HepG2 (cell line): Measurements from ENCODE around the gene NOTUM. TPM values are rescaled to one million over a fixed set of nuclear protein-coding genes. Genes with fewer than 3 reads are reported as not detected.

Experiments
- CEBPG ChIP-seq: IDR thresholded peaks from 2 replicates; pipeline ENCODE4 v1.6.1; 2016
- GABPB1 ChIP-seq: IDR thresholded peaks from 2 replicates; pipeline ENCODE4 v1.6.1; 2016; ENCODE audit warnings: mild to moderate bottlenecking, missing genetic modification reagents, moderate library complexity, missing compliant biosample characterization
- GLI4 ChIP-seq: sonication (generic); formaldehyde crosslinking; IDR thresholded peaks from 2 replicates; pipeline ENCODE4 v1.5.1; 2020; ENCODE audit warnings: missing genetic modification reagents, mild to moderate bottlenecking, moderate library complexity, borderline replicate concordance
- HNF1A ChIP-seq, 2 experiments: sonication (generic) in 1 of 2; formaldehyde crosslinking in 1 of 2; IDR thresholded peaks; 2 replicates each; pipeline versions ENCODE4 v1.4.0 to v1.6.1; 2016 to 2020; ENCODE audit warnings: borderline replicate concordance in 1 of 2, low read depth in 1 of 2, mild to moderate bottlenecking in 1 of 2, missing genetic modification reagents in 1 of 2
- KLF6 ChIP-seq: IDR thresholded peaks from 2 replicates; pipeline ENCODE4 v1.8.0; 2016; ENCODE audit warnings: missing biosample characterization, missing genetic modification reagents
- MTA1 ChIP-seq: sonication (generic); formaldehyde crosslinking; IDR thresholded peaks from 2 replicates; pipeline ENCODE4 v1.4.0; 2020; ENCODE audit warnings: missing genetic modification reagents, mild to moderate bottlenecking, borderline replicate concordance
- MXD3 ChIP-seq: IDR thresholded peaks from 2 replicates; pipeline ENCODE4 v1.6.1; 2016; ENCODE audit warnings: mild to moderate bottlenecking, missing biosample characterization, missing genetic modification reagents
- PHB2 ChIP-seq: fragments of 450-650 bp; IDR thresholded peaks from 2 replicates; pipeline ENCODE4 v1.6.1; 2018; ENCODE audit not compliant: partially characterized antibody
- RNF2 ChIP-seq: fragments of 450-650 bp; conservative IDR thresholded peaks from 2 replicates; pipeline ENCODE4 v1.6.1; 2016; ENCODE audit warnings: low read depth
- SOX6 ChIP-seq, 2 experiments: fragments of 450-650 bp in 1 of 2; sonication (generic) in 1 of 2; formaldehyde crosslinking in 1 of 2; IDR thresholded peaks; 2 replicates each; pipeline versions ENCODE4 v1.4.0 to v1.6.1; 2017 to 2020; ENCODE audit warnings: antibody characterized with exemption in 1 of 2, mild to moderate bottlenecking in 1 of 2, missing genetic modification reagents in 1 of 2
- TBX2 ChIP-seq: sonication (generic); formaldehyde crosslinking; IDR thresholded peaks from 2 replicates; pipeline ENCODE4 v1.5.0; 2020; ENCODE audit warnings: missing genetic modification reagents, mild to moderate bottlenecking, borderline replicate concordance
- ZMAT3 ChIP-seq: sonication (generic); formaldehyde crosslinking; conservative IDR thresholded peaks from 2 replicates; pipeline ENCODE4 v1.7.0; 2021; ENCODE audit warnings: missing genetic modification reagents
- ZNF326 ChIP-seq: sonication (generic); formaldehyde crosslinking; IDR thresholded peaks from 2 replicates; pipeline ENCODE4 v1.4.0; 2020; ENCODE audit warnings: missing genetic modification reagents, borderline replicate concordance
- ZNF616 ChIP-seq: sonication (generic); formaldehyde crosslinking; IDR thresholded peaks from 2 replicates; pipeline ENCODE4 v1.5.0; 2020; ENCODE audit warnings: low read depth, mild to moderate bottlenecking, missing genetic modification reagents
- ZNF672 ChIP-seq: sonication (generic); formaldehyde crosslinking; IDR thresholded peaks from 2 replicates; pipeline ENCODE4 v1.8.1; 2022; ENCODE audit warnings: missing genetic modification reagents
- polyA plus RNA-seq, 8 experiments: library from polyadenylated mRNA; depleted of rRNA in 3 of 8; stranded (reverse) in 7 of 8; unstranded in 1 of 8; fragments of >200 nt; fragmentation: Illumina TruSeq in 4 of 8; extraction: Trizol in 4 of 8; gene quantifications; 2 replicates each; pipeline versions ENCODE4 v1.2.1 to v1.2.3, GENCODE V29; 2011 to 2016; ENCODE audit warnings: low read depth in 4 of 8, missing spikeins in 1 of 8, mixed read lengths in 1 of 8; ENCODE audit not compliant: insufficient read depth in 1 of 8
- total RNA-seq, 5 experiments: library from RNA; depleted of rRNA; stranded (reverse); fragments of >200 nt; fragmentation: Illumina TruSeq; extraction: Trizol; gene quantifications; 2 replicates each; pipeline ENCODE4 v1.2.3, GENCODE V29; 2016; ENCODE audit warnings: low read depth in 1 of 5
- TF ChIP-seq, protein P1 (sequence below): sonication (generic); formaldehyde crosslinking; IDR thresholded peaks from 2 replicates; pipeline ENCODE4 v1.5.0; 2020; ENCODE audit warnings: missing genetic modification reagents, mild to moderate bottlenecking, borderline replicate concordance
- TF ChIP-seq, protein P2 (sequence below): sonication (generic); formaldehyde crosslinking; IDR thresholded peaks from 2 replicates; pipeline ENCODE4 v1.4.0; 2020; ENCODE audit warnings: missing genetic modification reagents
- TF ChIP-seq, protein P3 (sequence below): sonication (generic); formaldehyde crosslinking; IDR thresholded peaks from 2 replicates; pipeline ENCODE4 v1.4.0; 2020; ENCODE audit warnings: mild to moderate bottlenecking, low read depth, missing genetic modification reagents
- TF ChIP-seq, protein P4 (sequence below): sonication (generic); formaldehyde crosslinking; IDR thresholded peaks from 2 replicates; pipeline ENCODE4 v1.8.0; 2022; ENCODE audit warnings: missing genetic modification reagents, low read depth, mild to moderate bottlenecking, borderline replicate concordance

NOTUM gene
- total and polyA plus RNA-seq, 2 of the 13 experiments (the other 11 are each of a cell fraction or from before 2014, with no cell fraction given), result 150 to 160 TPM

DNA sequence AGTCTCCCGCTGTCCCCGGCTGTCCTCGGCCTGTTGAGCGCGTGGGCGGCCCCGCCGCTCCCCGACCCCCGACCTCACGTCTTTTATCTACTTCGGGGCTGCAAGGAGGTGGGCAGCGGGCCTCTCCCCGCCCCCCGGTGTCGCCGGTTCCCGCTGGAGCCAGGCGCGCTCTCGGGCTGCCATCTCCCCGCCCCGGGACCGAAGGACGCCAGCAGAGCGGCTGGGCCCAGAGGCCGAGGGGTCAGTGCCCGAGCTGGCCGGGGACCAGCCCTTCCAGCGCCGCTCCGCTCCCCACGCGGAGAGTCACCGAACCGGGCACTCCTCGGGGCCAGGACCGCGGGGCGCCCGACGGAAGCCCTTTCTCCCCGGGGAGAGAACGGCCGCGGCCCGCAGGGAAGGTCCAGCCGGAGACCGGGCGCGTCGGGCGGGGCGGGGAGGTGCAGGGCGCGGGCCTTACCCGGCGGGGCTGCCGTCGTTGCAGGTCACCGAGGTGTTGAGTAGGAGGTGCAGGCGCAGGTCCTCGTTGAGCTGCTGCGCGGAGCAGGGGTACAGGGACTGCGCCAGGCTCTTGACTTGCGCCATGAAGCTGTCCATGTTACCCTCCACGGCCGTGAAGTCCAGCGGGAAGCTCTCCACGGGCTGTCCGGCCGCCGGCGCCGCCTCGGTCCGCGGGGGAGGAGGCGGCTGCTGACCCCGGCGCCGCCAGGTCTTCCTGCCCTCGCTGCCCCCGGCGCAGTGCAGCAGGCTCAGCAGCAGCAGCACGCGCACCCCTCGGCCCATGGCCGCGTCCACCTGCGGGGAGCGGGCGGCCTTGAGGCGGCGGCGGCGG is 643 bp downstream of the NOTUM start (continued):
- TF ChIP-seq ZNF616 (CRISPR knock-in tag), result no peak
- TF ChIP-seq, protein P1, sequence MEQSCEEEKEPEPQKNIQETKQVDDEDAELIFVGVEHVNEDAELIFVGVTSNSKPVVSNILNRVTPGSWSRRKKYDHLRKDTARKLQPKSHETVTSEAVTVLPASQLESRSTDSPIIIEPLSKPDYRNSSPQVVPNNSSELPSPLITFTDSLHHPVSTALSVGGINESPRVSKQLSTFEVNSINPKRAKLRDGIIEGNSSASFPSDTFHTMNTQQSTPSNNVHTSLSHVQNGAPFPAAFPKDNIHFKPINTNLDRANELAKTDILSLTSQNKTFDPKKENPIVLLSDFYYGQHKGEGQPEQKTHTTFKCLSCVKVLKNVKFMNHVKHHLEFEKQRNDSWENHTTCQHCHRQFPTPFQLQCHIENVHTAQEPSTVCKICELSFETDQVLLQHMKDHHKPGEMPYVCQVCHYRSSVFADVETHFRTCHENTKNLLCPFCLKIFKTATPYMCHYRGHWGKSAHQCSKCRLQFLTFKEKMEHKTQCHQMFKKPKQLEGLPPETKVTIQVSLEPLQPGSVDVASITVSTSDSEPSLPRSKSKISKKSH (CRISPR knock-in tag), result 0 out of 2 replicates have a peak, but pooled peaks have one; percentile 43
- TF ChIP-seq, protein P2, sequence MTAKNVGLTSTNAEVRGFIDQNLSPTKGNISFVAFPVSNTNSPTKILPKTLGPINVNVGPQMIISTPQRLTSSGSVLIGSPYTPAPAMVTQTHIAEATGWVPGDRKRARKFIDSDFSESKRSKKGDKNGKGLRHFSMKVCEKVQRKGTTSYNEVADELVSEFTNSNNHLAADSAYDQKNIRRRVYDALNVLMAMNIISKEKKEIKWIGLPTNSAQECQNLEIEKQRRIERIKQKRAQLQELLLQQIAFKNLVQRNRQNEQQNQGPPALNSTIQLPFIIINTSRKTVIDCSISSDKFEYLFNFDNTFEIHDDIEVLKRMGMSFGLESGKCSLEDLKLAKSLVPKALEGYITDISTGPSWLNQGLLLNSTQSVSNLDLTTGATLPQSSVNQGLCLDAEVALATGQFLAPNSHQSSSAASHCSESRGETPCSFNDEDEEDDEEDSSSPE (CRISPR knock-in tag), result no peak
- TF ChIP-seq GABPB1 (CRISPR knock-in tag), result peak; percentile 40; the same call in 1 of the 2 replicates
- no peak; the same call in 1 of the 2 replicates for TF ChIP-seq MTA1
- no peak for TF ChIP-seq RNF2
- peak; percentile 60; the same call in 1 of the 2 replicates for TF ChIP-seq ZMAT3 (CRISPR knock-in tag)
- no peak; the same call in 1 of the 2 replicates for TF ChIP-seq GLI4 (CRISPR knock-in tag)
- no peak for TF ChIP-seq ZNF672 (CRISPR knock-in tag)
- no peak for TF ChIP-seq CEBPG (CRISPR knock-in tag)
- TF ChIP-seq MXD3, result no peak; the same call in 1 of the 2 replicates
- TF ChIP-seq PHB2, result no peak
- TF ChIP-seq, protein P3, sequence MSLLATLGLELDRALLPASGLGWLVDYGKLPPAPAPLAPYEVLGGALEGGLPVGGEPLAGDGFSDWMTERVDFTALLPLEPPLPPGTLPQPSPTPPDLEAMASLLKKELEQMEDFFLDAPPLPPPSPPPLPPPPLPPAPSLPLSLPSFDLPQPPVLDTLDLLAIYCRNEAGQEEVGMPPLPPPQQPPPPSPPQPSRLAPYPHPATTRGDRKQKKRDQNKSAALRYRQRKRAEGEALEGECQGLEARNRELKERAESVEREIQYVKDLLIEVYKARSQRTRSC (CRISPR knock-in tag), result 0 out of 2 replicates have a peak, but pooled peaks have one; percentile 43
- no peak for TF ChIP-seq KLF6
- TF ChIP-seq, protein P4, sequence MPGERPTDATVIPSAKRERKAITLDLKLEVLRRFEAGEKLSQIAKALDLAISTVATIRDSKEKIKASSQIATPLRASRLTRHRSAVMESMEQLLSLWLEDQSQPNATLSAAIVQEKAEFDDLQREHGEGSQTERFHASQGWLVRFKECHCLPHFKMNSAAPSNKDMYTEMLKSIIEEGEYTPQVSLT, result no peak; the same call in 1 of the 2 replicates
- no peak for TF ChIP-seq SOX6 (IDR thresholded peaks at IDR 0.05)
- peak; percentile 20; the same call in 1 of the 2 replicates for TF ChIP-seq SOX6 (CRISPR knock-in tag; IDR thresholded peaks at IDR 0.05)
- TF ChIP-seq HNF1A (IDR thresholded peaks at IDR 0.05; ENCODE audit: low read depth), result no peak
- TF ChIP-seq HNF1A (CRISPR knock-in tag; IDR thresholded peaks at IDR 0.05; ENCODE audit: borderline replicate concordance), result no peak
- peak; percentile 61; the same call in 1 of the 2 replicates for TF ChIP-seq TBX2 (CRISPR knock-in tag)
- TF ChIP-seq ZNF326 (CRISPR knock-in tag), result no peak
